ENCODE results near the gene GALNT16.

- TF ChIP-seq CTCF (IDR thresholded peaks at IDR 0.05) (no peak), EP300 (IDR thresholded peaks at IDR 0.05) (no peak), POLR2A (IDR thresholded peaks at IDR 0.05) (no peak)
Observed at GRCh38 chr14:69323999-69324282, 64.0 kb downstream of the GALNT16 start.
